A549 (cell line): ENCODE data around the gene RNF13. TPM values are rescaled to one million over a fixed set of nuclear protein-coding genes. Genes with fewer than 3 reads are reported as not detected.
"Not testable (repeated sequence)": the region's sequence is repeated elsewhere in the genome, so short reads cannot be mapped to it uniquely, and the experiment has no call there.

Source experiments
- ATAC-seq, 2 experiments: fragments of 200-7000 bp in 1 of 2; fragments of >200 bp in 1 of 2; cut with Nextera tagmentation in 1 of 2; cut with Tn5 transposase in 1 of 2; 3 replicates each; pipeline versions ENCODE4 v1.8.0 to v1.9.1; 2018 to 2020; ENCODE audit warnings: mild to moderate bottlenecking in 1 of 2, moderate library complexity in 1 of 2
- CTCF ChIA-PET: fragments of 300-600 bp; sonication (Branson Sonifier 250); formaldehyde crosslinking; extraction: SDS; loops from one replicate; lab custom pipeline; 2021; ENCODE audit warnings: antibody characterized with exemption, inconsistent platforms; lab: Yijun Ruan, JAX
- POLR2A ChIA-PET: fragments of 350-600 bp; formaldehyde crosslinking; extraction: SDS; loops from one replicate; lab custom pipeline; 2021; ENCODE audit warnings: antibody characterized with exemption, inconsistent platforms; lab: Yijun Ruan, JAX
- DNase-seq, 2 experiments: peaks; one replicate each; pipeline versions ENCODE4 v3.0.0 to v3.0.0-alpha.2; 2011 to 2016; ENCODE audit warnings: low read depth in 1 of 2, low spot score in 1 of 2
- FAIRE-seq: peaks from 2 replicates; lab custom pipeline; 2011; peaks lifted over from hg19 to GRCh38; lab: Jason Lieb, UNC
- H3K27ac ChIP-seq, 2 experiments: fragments of >200 bp; sonication (Bioruptor Twin); formaldehyde crosslinking; 3 replicates each; pipeline ENCODE4 v1.5.1; 2016 to 2017
- H3K4me1 ChIP-seq: fragments of >200 bp; sonication (Bioruptor Twin); formaldehyde crosslinking; 3 replicates; pipeline ENCODE4 v1.6.1; 2016
- H3K4me2 ChIP-seq: fragments of >200 bp; sonication (Bioruptor Twin); formaldehyde crosslinking; 3 replicates; pipeline ENCODE4 v1.6.1; 2016
- H3K4me3 ChIP-seq: fragments of >200 bp; sonication (Bioruptor Twin); formaldehyde crosslinking; 3 replicates; pipeline ENCODE4 v1.5.1; 2016
- H3K9me3 ChIP-seq: fragments of >200 bp; sonication (Bioruptor Twin); formaldehyde crosslinking; 3 replicates; pipeline ENCODE4 v1.6.1; 2016
- CEBPB ChIP-seq, 2 experiments: fragments of >200 bp in 1 of 2; sonication (Bioruptor Twin) in 1 of 2; formaldehyde crosslinking in 1 of 2; IDR thresholded peaks; 2 replicates each; pipeline ENCODE4 v1.6.1; 2012 to 2016
- CTCF ChIP-seq: fragments of >200 bp; sonication (Bioruptor Twin); formaldehyde crosslinking; IDR thresholded peaks from 3 replicates; pipeline ENCODE4 v1.5.1; 2016
- E2F6 ChIP-seq: IDR thresholded peaks from 2 replicates; pipeline ENCODE4 v1.6.1; 2012; ENCODE audit warnings: low read depth, borderline replicate concordance
- FOXS1 ChIP-seq: fragments of 250-450 bp; sonication (Bioruptor Pico); IDR thresholded peaks from 2 replicates; pipeline ENCODE4 v1.5.0; 2020; ENCODE audit warnings: mild to moderate bottlenecking, moderate library complexity
- HMGXB4 ChIP-seq: fragments of 250-450 bp; sonication (Bioruptor Pico); IDR thresholded peaks from 2 replicates; pipeline ENCODE4 v1.5.0; 2021; ENCODE audit warnings: mild to moderate bottlenecking, moderate library complexity, borderline replicate concordance
- JUNB ChIP-seq: fragments of >200 bp; sonication (Bioruptor Twin); formaldehyde crosslinking; IDR thresholded peaks from 2 replicates; pipeline ENCODE4 v1.6.1; 2016
- KDM1A ChIP-seq: fragments of 200-600 bp; sonication (generic); IDR thresholded peaks from 2 replicates; pipeline ENCODE4 v1.6.1; 2016; ENCODE audit warnings: low read depth, mild to moderate bottlenecking
- MAFK ChIP-seq: fragments of 450-650 bp; IDR thresholded peaks from 2 replicates; pipeline ENCODE4 v1.6.1; 2014; ENCODE audit not compliant: partially characterized antibody
- MAZ ChIP-seq: fragments of 150-350 bp; IDR thresholded peaks from 2 replicates; pipeline ENCODE4 v1.6.1; 2014; ENCODE audit warnings: antibody characterized with exemption, low read depth, low read length, borderline replicate concordance
- MYC ChIP-seq: IDR thresholded peaks from 2 replicates; pipeline ENCODE4 v1.6.1; 2012; ENCODE audit warnings: mild to moderate bottlenecking, inconsistent platforms, low read length, improper control_type of control experiment, borderline replicate concordance
- PHF8 ChIP-seq: fragments of 200-600 bp; sonication (generic); IDR thresholded peaks from 2 replicates; pipeline ENCODE4 v1.6.1; 2016; ENCODE audit warnings: low read depth, mild to moderate bottlenecking, antibody characterized with exemption, moderate library complexity, borderline replicate concordance
- RARB ChIP-seq: fragments of 250-450 bp; sonication (Bioruptor Pico); IDR thresholded peaks from 2 replicates; pipeline ENCODE4 v1.8.0; 2021; ENCODE audit warnings: mild to moderate bottlenecking, moderate library complexity
- WGBS: methylation state at CpG from one replicate; pipeline ENCODE4 v1.1.6; 2017; ENCODE audit errors: missing lambda C conversion rate; 5-methylcytosine and 5-hydroxymethylcytosine counted together
- polyA plus RNA-seq, 4 experiments: library from polyadenylated mRNA; depleted of rRNA in 3 of 4; stranded (reverse); fragments of >200 nt; fragmentation: RNase III in 1 of 4; extraction: RNeasy Plus Mini Kit Qiagen cat#74134 plus additional on column Dnase treatment in 1 of 4; gene quantifications; 2 replicates in 3 of 4; 3 replicates in 1 of 4; pipeline ENCODE4 v1.2.3, GENCODE V29; 2011 to 2017
- TF ChIP-seq, protein P1 (sequence below): fragments of 150-350 bp; IDR thresholded peaks from 2 replicates; pipeline ENCODE4 v1.6.1; 2014; ENCODE audit warnings: low read depth, mild to moderate bottlenecking, low read length
- TF ChIP-seq, protein P2 (sequence below): fragments of 200-600 bp; sonication (generic); IDR thresholded peaks from 2 replicates; pipeline ENCODE4 v1.6.1; 2016; ENCODE audit warnings: antibody characterized with exemption, mild to moderate bottlenecking, moderate library complexity

The RNF13 gene
- polyA plus RNA-seq, 2 of the 4 experiments (the other 2 are of a cell fraction), result 46.2 to 100 TPM

GRCh38 chr3:149941946-149942345 lies 128.9 kb downstream of the RNF13 start (continued):
- no peak for TF ChIP-seq HMGXB4 (CRISPR knock-in tag)
- no peak for TF ChIP-seq PHF8
- TF ChIP-seq, protein P1, sequence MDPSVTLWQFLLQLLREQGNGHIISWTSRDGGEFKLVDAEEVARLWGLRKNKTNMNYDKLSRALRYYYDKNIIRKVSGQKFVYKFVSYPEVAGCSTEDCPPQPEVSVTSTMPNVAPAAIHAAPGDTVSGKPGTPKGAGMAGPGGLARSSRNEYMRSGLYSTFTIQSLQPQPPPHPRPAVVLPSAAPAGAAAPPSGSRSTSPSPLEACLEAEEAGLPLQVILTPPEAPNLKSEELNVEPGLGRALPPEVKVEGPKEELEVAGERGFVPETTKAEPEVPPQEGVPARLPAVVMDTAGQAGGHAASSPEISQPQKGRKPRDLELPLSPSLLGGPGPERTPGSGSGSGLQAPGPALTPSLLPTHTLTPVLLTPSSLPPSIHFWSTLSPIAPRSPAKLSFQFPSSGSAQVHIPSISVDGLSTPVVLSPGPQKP, result no peak
- no peak for TF ChIP-seq JUNB
- TF ChIP-seq, all 56 proteins: peak for 0

DNA sequence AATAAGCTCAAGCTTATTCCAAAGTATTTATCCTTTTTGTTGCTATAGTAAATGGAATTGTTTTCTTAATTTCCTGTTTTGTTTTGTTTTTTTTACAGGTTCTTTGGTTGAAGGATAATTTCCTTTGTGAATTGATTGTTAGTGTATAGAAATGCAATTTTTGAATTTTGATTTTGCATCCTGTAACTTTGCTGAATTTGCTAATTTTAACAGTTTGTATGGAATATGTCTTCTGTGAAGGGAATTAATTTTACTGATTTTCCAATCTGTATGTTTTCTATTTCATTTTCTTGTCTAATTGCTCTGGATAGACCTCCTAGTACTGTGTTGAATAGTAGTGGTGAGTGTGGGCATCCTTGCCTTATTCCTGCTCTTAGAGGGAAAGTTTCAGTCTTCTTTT lies 129.4 kb downstream of the RNF13 start:
- POLR2A ChIA-PET, result no interaction called here

GRCh38 chr3:149943966-149944365 lies 131.0 kb downstream of the RNF13 start:
- POLR2A ChIA-PET, CTCF ChIA-PET, H3K4me2 ChIP-seq, H3K4me3 ChIP-seq, ATAC-seq, H3K4me1 ChIP-seq, DNase-seq, H3K27ac ChIP-seq, FAIRE-seq: not testable (repeated sequence)
- H3K9me3 ChIP-seq, result peaks cover 13% of the 10 kb centered on the region; the same call in 1 of the 3 replicates
- 93% methylated on average over 3 of the region's 3 CpGs for WGBS

More for the DNA sequence above, 129.4 kb downstream of the RNF13 start:
- FAIRE-seq, result no peak
- peak; percentile 52 for TF ChIP-seq MAFK
- no peak for TF ChIP-seq MAZ
- TF ChIP-seq, all 56 proteins: peak for 1
- CTCF ChIA-PET, result no interaction called here
- Histone ChIP-seq H3K27ac (no peak overlapping the region), H3K9me3 (peaks cover 13% of the 10 kb centered on the region; the same call in 1 of the 3 replicates), H3K4me3 (no peak overlapping the region), H3K4me2 (no peak overlapping the region), H3K4me1 (no peaks in the 10 kb centered on the region)
- DNase-seq (no peak), ATAC-seq (no peak)

GRCh38 chr3:149947231-149947630 lies 134.2 kb downstream of the RNF13 start:
- H3K9me3 ChIP-seq, result peaks cover 13% of the 10 kb centered on the region; the same call in 1 of the 3 replicates
- DNase-seq (no peak), ATAC-seq (no peak), FAIRE-seq (no peak)
- H3K4me2 ChIP-seq, result no peak overlapping the region
- no peaks in the 10 kb centered on the region for H3K4me1 ChIP-seq
- WGBS, result 96% methylated on average over 7 of the region's 7 CpGs
- CTCF ChIA-PET, result interaction anchor here (2.1 kb wide), 1 partner anchor 10 kb away, joined by 7 read pairs; no protein-coding TSS in a partner anchor
- no peak overlapping the region for H3K4me3 ChIP-seq
- H3K27ac ChIP-seq, result no peak overlapping the region
- POLR2A ChIA-PET, result no interaction called here
- TF ChIP-seq CEBPB (IDR thresholded peaks at IDR 0.05) (no peak), E2F6 (no peak), KDM1A (no peak), MYC (no peak), CTCF (no peak), FOXS1 (no peak), RARB (no peak)
- TF ChIP-seq, protein P2, sequence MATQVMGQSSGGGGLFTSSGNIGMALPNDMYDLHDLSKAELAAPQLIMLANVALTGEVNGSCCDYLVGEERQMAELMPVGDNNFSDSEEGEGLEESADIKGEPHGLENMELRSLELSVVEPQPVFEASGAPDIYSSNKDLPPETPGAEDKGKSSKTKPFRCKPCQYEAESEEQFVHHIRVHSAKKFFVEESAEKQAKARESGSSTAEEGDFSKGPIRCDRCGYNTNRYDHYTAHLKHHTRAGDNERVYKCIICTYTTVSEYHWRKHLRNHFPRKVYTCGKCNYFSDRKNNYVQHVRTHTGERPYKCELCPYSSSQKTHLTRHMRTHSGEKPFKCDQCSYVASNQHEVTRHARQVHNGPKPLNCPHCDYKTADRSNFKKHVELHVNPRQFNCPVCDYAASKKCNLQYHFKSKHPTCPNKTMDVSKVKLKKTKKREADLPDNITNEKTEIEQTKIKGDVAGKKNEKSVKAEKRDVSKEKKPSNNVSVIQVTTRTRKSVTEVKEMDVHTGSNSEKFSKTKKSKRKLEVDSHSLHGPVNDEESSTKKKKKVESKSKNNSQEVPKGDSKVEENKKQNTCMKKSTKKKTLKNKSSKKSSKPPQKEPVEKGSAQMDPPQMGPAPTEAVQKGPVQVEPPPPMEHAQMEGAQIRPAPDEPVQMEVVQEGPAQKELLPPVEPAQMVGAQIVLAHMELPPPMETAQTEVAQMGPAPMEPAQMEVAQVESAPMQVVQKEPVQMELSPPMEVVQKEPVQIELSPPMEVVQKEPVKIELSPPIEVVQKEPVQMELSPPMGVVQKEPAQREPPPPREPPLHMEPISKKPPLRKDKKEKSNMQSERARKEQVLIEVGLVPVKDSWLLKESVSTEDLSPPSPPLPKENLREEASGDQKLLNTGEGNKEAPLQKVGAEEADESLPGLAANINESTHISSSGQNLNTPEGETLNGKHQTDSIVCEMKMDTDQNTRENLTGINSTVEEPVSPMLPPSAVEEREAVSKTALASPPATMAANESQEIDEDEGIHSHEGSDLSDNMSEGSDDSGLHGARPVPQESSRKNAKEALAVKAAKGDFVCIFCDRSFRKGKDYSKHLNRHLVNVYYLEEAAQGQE, result no peak
